ENCODE data around the gene KCNJ15. TPM values are rescaled to one million over a fixed set of nuclear protein-coding genes. Genes with fewer than 3 reads are reported as not detected.

Gene KCNJ15
- polyA plus RNA-seq, 2 donors, result 4.2 to 5.6 TPM

GRCh38 chr21:38354746-38355145 lies 98.0 kb downstream of the KCNJ15 start:
- no peaks in the 10 kb centered on the region for H3K27me3 ChIP-seq (ENCODE audit: control insufficient read depth in 1 of 2, insufficient read depth in 2 of 2, low read length in 2 of 2)
- no peaks in the 10 kb centered on the region for H3K9me3 ChIP-seq (ENCODE audit: control insufficient read depth in 2 of 2, insufficient read depth in 1 of 2, low read depth in 1 of 2, low read length in 1 of 2)
- H3K27ac ChIP-seq (ENCODE audit: low read depth in 2 of 2, low read length in 1 of 2), result no peak overlapping the region
- H3K36me3 ChIP-seq (ENCODE audit: control insufficient read depth in 2 of 2, insufficient read depth in 2 of 2, low read length in 1 of 2), result no peaks in the 10 kb centered on the region
- no peak overlapping the region for H3K4me3 ChIP-seq (ENCODE audit: low read depth in 1 of 2, low read length in 2 of 2)
- 78 to 87% methylated on average over 2 of the region's 2 CpGs for WGBS, 2 donors
- peaks cover 0 to 6% of the 10 kb centered on the region in 2 donors for H3K4me1 ChIP-seq (ENCODE audit: control insufficient read depth in 2 of 2, insufficient read depth in 2 of 2, low read length in 1 of 2)

- H3K27ac ChIP-seq (ENCODE audit: low read depth in 2 of 2, low read length in 1 of 2), result no peak overlapping the region
- 94% methylated on average over 4 of the region's 4 CpGs for WGBS, 2 donors
- no peaks in the 10 kb centered on the region for H3K36me3 ChIP-seq (ENCODE audit: control insufficient read depth in 2 of 2, insufficient read depth in 2 of 2, low read length in 1 of 2)
- H3K9me3 ChIP-seq (ENCODE audit: control insufficient read depth in 2 of 2, insufficient read depth in 1 of 2, low read depth in 1 of 2, low read length in 1 of 2), result peaks cover 0 to 1% of the 10 kb centered on the region in 2 donors
- H3K4me3 ChIP-seq (ENCODE audit: low read depth in 1 of 2, low read length in 2 of 2), result no peak overlapping the region
- no peaks in the 10 kb centered on the region for H3K27me3 ChIP-seq (ENCODE audit: control insufficient read depth in 1 of 2, insufficient read depth in 2 of 2, low read length in 2 of 2)
- peaks cover 0 to 6% of the 10 kb centered on the region in 2 donors for H3K4me1 ChIP-seq (ENCODE audit: control insufficient read depth in 2 of 2, insufficient read depth in 2 of 2, low read length in 1 of 2)
These were observed 98.6 kb downstream of the KCNJ15 start for GRCh38 chr21:38355353-38355752.

GRCh38 chr21:38355992-38356781 lies 99.4 kb downstream of the KCNJ15 start:
- Histone ChIP-seq H3K4me1 (ENCODE audit: control insufficient read depth in 2 of 2, insufficient read depth in 2 of 2, low read length in 1 of 2) (peaks cover 0 to 4% of the 10 kb centered on the region in 2 donors), H3K4me3 (ENCODE audit: low read depth in 1 of 2, low read length in 2 of 2) (no peak overlapping the region), H3K36me3 (ENCODE audit: control insufficient read depth in 2 of 2, insufficient read depth in 2 of 2, low read length in 1 of 2) (no peaks in the 10 kb centered on the region), H3K27ac (ENCODE audit: low read depth in 2 of 2, low read length in 1 of 2) (no peak overlapping the region), H3K27me3 (ENCODE audit: control insufficient read depth in 1 of 2, insufficient read depth in 2 of 2, low read length in 2 of 2) (no peaks in the 10 kb centered on the region), H3K9me3 (ENCODE audit: control insufficient read depth in 2 of 2, insufficient read depth in 1 of 2, low read depth in 1 of 2, low read length in 1 of 2) (peaks cover 0 to 2% of the 10 kb centered on the region in 2 donors)
- 8% methylated on average over 20 of the region's 20 CpGs for WGBS, 2 donors

Other genes with a start within 250 kb of the KCNJ15 start
- gene ERG, start 241.5 kb downstream of the KCNJ15 start, polyA plus RNA-seq, result 1 to 10 TPM; 2.2 to 2.3 TPM

All from esophagus (tissue), 2 donors.